Daoy (cell line): ENCODE results near the gene CHSY1. TPM values are rescaled to one million over a fixed set of nuclear protein-coding genes. Genes with fewer than 3 reads are reported as not detected.
"Not testable (repeated sequence)": the region's sequence is repeated elsewhere in the genome, so short reads cannot be mapped to it uniquely, and the experiment has no call there.

Source experiments
- DNase-seq: peaks from one replicate; pipeline ENCODE4 v3.0.0-alpha.2; 2015; ENCODE audit warnings: low read depth
- total RNA-seq: library from RNA; depleted of rRNA; stranded (reverse); fragments of >200 nt; shearing (Covaris generic); gene quantifications from 2 replicates; pipeline ENCODE4 v1.2.3, GENCODE V29; 2014

Gene CHSY1
- total RNA-seq, 1 experiment from 2014 or later: 29.0 TPM

DNA sequence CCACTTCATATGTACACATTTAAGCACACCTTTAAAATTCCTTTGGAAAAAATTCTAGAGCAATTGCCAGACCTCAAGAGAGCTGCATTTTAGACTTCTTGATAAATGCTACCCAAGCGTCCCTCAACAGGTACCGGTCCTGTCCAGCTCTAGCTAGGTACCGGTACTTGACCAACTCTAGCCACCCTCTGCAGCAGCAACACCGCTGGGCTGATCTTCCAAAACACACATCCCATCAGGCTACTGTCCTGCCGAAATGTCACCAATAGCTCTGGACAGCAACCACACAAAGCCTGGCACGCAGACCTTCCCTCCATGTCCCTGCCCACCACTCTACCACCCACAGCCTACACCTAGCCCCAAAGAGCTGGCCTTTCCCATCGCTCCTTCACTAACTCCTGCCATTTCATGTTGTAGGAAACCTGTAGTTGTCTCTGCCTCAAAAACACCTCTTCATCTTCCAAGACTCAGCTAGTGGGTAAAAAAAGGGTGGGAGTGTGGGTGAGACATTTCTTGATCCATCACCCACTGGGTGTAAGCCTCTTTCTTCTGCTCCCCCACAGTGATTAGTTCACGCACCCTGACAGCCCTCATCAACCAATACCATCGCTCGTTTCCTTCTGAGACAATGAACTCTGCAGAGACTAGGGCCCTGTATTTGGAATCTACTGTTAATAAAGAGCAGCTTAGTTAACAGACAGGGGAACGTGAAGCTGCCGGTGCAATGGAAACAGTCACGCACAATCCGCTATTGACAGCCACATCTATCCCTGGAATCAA lies 6.8 kb downstream of the CHSY1 start:
- DNase-seq: no peak

DNA sequence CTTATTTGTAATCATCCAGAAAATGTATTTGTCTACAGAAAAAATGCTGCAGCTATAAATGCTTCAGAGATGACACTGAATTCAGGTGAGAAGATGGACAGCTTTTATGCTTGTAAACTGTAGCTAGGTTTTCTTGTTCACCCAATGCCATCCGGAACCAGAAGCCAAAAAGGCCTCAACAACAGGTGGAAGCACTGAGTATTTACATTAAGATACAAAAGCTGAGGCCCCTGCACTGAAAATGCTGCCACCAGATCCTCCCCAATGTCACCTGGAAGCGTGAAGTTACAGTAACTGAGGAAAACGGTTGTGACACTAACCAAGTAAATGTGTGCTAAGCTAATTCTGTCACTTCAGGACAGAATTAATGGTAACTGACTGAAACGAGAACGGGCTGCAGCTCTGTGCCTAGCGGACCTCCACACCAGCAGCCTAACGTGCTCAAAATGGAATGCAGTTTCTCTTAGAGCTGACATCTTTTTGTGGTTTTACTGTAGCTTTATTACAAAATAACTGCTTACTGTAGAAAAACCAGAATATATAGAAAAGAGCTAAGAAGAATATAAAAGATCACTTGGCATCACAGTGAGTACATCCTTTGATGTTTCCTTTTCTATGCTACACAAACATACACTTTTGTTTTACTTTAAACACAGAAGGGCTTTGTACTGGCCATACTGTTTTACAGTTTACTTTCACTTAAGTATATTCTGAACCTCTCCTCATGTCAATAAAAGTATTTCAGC lies 7.6 kb downstream of the CHSY1 start:
- DNase-seq: no peak

DNA sequence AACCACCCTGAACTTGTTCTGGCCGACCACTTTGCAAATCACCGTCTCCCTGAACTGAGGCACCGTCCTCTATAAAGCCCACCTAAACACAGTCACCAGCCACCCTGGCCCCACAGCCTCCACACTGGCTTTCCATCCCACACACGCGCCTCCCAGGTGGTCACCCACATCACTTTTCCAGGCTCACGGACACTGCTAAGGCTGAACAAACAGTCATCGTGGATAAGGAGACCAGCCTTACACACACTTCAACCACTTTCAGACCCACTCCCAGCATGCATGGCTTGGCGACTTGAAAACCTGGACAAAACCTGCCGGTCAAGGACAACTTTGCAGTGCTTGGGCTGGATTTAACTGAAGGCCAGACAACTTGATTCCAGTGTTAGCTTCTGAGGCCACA lies 8.4 kb downstream of the CHSY1 start:
- DNase-seq: no peak

DNA sequence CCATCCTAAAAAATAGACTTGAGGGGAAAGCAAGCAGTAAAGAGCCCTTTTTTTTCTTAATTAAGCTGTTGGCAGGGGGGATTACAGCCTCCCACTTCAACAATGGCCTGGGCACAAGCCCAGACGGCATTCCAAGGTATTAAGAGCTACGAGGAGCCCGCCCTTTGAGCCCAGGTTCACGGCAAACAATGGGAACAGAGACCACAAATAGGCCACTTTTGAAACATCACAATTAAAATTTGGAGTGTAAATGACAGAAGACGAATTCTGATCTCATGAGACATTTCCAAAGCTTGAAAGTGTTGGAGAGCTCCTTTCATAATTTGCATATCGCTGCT lies 8.9 kb downstream of the CHSY1 start:
- DNase-seq: peak; percentile 21

DNA sequence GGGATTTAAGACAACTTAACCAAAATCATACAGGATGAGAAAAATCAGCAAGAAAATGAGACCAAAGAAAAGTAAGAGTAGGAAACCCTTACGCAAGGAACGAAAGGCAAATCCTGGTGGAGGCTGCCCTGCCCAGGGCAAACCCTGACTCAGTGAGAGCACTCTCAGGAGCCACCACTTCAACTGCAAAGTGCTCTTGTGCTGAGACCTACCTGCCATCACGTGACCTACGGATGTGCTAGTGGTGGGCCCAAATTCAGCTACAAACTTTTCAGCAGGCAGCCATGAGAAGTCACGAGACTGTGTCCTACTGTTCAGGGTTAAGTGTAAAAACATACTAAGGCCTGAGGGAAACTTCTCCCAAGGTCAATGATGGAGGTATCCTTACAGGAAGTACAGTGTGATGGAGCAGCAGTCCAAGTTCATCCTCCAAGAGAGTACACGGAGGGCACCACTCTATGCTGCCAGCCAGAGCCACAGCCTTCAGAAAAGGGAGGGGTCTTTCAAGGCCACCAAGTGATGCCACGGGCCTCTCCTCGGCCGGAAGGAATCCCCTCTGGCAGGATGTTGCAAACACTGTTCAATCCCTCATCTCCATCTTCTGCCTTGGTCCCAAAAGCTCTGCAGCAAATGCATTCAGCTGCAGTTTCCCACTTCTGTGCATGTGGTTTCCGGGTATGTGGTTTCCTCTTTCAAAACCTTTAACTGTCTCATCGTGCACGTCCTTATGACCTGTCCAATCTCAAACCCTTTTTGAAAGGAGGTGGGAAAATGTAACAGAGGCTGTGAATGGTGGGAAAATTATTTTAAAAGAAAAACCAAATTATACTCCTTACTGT lies 9.5 kb downstream of the CHSY1 start:
- peak; percentile 59 for DNase-seq

DNA sequence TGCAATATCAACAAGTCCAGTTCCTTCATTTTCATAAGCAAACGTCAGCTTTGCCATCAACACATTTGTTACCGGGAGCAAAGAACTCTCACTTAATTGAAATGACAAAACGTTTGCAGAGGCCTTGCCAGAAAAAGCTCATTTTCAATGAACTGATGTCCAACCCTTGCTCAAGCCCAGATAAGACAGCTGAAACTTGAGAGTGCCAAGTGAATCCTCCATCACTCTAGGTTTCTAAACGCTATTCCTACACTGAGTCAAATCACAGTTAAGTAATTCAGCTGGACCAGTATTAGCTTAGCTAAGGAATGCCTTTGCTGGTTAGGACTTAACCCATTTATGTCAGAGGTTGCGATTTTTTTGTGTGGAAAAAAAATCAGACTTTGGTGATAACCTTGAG lies 11.5 kb downstream of the CHSY1 start:
- DNase-seq: no peak

DNA sequence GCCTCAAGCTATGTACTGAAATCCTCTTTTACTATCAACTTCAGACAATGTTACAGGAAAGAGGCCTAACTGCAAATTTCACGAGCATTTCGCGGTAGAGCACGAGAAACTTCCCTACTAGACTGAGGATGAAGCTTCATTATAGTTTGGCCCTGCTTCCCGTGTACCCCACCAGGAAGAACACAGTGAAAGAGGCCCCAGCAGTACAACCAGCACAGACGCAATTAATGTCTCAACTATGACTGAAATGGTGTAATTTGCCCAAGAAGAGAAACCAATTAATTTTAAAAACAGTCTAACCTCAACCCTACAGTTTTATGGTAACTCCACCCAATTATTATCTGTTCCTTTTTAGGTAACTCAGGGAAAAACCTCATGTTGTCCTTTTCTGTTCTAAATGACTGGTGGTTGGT lies 12.1 kb downstream of the CHSY1 start:
- DNase-seq: no peak

DNA sequence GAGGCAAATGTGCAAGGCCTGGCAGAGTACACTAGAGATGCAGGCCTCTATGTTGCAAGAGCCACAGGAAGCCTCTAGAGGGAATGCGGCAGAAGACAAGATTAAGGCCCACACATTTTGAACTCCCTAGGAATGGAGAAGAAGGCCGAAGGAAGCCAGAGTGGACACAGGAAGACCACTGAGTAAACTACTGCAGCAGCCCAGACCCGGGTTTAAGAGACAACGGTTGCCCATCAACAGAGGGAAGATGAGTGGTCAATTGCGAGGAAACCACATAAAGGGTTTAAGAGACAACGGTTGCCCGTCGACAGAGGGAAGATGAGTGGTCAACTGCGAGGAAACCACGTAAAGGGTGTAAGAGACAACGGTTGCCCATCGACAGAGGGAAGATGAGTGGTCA lies 14.6 kb downstream of the CHSY1 start:
- no peak for DNase-seq

DNA sequence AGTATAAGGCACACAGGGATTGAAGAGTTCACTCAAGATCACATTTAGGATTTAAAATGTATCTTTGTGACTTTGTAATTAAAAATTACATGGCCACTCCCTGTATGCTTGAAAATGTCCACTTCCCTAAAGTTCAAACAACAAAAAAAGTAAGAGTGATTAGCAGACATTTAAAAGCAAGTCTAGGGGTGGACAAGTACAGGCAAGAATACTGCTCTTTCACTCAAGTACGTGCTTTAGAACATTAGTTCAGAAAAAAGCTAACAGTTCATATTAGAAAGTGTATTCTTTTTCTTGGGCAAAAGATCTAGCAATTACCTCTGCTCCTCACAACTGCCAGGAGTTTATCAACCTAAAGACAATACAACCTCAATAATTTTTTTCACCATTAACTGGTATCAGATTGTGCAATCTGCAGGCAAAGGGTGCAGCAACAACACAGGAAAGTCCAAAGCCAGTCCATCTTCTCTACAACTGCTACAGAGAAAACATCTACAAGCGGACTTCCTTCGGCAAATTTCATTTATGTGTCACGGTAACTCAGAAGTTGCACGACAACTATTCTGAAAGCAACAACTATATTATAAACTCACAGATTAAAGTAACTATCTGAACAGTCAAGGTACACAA lies 18.1 kb downstream of the CHSY1 start:
- no peak for DNase-seq

DNA sequence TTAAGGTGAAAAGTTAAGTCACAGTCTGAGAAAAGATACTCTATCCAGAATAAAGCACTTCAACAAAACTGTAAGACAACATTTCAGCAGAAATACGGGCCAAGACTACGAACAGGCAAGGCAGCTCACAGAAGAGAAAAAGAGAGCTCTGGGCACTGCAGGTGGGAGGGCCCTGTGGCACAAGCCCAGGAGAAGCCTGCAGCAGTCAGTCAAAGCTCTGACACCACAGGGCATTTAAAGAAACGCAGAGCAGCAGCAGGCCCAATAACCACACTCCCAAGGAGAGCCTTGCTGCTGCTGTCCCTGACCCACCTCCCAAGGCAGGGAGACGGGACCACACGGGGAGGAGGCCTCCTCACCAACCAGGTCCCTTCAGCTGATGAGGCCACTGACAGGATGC lies 19.2 kb downstream of the CHSY1 start:
- no peak for DNase-seq

DNA sequence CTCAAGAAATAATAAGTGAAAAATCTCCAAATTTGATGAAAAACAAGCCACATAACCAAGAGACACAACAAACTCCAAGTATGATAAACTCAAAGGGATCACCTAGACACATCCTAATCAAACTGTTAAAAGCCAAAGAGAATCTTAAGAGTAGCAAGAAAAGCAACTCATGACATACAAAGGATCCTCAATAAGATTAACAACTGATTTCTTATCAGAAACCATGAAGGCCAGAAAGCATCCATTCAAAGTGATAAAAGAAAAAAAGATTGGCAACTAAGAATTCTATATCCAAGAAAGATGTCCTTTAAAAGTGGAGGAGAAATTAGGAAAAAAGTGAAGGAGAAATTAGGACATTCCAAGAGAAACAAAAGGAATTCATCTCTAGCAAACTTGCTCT lies 23.5 kb downstream of the CHSY1 start:
- no peak for DNase-seq

DNA sequence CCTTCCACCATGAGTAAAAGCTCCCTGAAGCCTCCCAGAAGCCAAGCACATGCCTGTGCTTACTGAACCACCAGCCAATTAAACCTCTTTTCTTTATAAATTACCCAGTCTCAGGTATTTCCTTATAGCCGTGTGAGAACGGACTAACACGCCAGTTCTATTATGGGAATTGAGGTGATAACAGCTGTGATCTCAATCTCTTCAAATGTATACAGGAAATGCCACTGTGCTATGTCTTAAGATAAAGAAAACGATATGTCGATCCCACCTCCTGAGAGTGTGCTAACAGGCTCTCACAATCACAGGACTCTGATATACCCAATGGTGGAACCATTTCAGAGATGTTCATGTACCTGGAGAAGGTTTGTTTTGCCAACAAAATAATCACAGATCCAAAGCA lies 26.2 kb downstream of the CHSY1 start:
- DNase-seq: no peak

DNA sequence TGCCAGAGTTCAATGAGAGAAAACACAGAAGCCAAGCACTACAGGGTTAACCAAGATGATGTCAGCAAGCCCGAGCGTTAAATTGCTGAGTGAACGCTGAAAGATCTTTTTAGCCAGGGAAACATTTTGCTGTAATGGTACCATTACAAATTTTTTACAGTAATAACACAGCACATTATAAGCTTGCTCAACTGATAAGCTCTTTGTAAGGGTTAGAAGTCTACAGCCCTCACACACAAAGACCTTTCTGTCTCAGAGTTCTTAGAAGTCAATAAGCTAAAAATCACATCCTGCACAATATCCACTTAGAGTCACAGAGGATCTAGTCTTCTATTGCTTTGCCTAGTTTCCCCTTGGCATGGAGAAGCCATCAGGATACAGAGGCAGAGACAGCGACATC lies 29.9 kb downstream of the CHSY1 start:
- DNase-seq: no peak

DNA sequence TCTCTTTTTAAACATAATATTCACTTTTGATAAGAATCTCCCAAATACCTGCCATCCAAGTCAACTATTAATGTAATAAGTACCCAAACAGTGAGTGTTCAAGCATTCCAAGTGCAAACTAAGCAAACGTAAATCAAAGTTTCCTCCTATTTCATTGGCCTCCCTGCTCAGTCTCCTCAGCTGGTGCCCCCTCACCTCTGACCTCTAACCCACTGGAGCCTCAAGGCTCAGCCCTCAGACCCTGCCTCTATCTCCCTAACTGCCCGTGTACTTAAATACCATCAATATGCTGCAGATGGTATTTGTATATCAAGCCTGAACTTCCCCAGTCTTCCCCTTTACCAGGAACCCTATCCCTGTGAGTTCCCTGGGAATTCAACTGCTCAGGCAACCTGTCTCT lies 31.8 kb downstream of the CHSY1 start:
- DNase-seq: no peak

DNA sequence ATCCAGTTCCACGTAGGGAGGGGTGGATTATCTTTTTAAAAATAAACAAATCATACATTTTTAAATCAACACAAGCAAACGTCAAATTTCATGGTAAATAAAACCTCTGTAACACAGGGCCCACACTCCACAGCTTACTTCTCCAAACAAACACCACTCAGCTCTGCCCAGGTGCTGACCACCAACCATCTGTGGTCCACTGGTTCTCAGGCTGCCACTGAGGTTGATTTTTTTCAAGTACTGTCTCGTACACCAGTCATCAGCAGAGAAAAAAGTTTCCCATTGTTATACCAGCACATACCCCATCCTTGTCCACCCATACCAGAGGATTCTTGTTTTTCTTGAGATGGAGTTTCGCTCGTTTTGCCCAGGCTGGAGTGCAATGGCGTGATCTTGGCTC lies 32.4 kb downstream of the CHSY1 start:
- no peak for DNase-seq

DNA sequence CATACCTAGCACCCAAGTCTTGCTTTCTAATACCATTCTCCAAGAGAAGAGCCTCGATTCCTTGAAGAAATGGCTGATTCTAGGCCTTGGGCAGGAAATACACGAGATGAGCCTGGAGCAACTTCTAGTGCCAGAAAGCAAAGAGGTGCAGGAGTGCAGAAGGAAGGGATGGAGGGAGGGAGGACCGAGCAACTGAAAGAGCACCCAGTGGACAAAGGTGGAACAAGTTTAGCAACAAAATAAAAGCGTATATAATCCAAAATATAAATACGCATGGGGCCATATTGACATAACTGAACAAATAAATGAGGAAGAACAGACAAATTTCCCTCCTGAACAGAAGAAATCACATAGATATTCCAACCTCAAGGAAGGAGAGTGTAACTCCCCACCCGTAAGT lies 34.4 kb downstream of the CHSY1 start:
- DNase-seq: no peak

DNA sequence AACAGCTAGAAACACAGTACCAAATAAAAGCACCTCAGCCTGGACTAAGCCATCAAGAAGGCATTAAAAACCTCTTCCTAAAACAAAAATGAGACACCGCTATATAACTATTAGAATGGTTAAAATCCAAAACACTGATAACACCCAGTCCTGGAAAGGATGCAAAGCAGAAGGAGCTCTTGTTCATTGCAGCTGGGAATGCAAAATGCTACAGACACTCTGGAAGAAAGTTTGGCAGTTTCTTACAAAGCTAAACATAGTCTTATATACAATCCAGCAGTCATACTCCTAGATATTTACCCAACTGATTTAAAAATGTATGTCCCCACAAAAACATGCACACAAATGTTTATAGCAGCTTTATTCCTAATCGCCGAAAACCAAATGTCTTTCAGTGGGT lies 35.7 kb downstream of the CHSY1 start:
- no peak for DNase-seq

DNA sequence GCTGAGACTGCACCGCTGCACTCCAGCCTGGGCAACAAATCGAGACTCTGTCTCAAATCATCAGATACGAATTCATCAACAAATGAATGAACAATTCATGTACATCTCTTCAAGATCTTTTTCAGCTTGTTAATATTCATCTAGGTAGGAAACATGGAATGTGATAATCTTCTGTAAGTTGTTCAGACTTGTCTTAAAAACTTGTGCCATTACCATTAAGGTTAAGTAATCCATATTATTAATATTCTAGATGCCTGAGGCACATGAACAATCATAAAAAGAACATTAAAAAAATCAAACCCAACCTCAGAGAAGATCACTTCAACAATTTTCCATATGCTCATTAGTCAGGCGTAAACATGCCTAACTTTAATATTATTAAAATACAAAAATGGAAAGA lies 36.2 kb downstream of the CHSY1 start:
- no peak for DNase-seq

DNA sequence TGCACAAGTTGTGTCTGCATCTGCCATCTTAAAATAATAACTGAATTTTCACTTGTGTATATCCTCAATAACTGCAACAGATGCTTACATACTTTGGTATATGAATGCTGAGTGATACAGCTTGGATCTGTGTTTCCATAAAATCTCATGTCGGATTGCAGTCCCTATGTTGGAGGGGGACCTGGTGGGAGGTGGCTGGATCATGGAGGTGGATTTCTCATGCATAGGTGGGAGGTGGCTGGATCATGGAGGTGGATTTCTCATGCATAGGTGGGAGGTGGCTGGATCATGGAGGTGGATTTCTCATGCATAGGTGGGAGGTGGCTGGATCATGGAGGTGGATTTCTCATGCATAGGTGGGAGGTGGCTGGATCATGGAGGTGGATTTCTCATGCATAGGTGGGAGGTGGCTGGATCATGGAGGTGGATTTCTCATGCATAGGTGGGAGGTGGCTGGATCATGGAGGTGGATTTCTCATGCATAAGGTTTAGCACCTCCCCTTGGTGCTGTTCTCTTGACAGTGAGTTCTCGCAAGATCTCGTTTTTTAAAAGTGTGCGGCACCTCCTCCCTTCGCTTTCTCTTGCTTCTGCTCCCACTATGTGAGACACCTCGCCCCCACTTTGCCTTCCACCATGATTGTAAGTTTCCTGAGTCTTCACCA lies 37.3 kb downstream of the CHSY1 start:
- not testable (repeated sequence) for DNase-seq

DNA sequence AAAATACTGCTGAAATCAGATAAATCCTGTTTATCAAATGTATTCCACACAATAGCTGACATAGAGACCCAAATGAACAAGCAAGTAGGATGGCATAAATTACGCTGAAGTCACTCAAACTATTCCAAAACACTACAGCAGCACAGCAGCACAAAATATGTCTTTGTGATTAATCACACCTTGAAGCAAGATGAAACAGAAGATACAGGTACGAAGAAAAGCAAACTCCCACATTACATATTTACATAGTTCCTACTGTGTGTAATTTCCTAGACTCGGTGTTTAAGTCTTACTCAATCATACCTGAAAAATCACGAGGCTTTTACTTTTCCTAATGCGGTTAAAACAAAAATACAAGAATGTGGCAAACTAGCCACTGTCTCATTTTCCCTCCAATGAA lies 38.3 kb downstream of the CHSY1 start:
- no peak for DNase-seq

DNA sequence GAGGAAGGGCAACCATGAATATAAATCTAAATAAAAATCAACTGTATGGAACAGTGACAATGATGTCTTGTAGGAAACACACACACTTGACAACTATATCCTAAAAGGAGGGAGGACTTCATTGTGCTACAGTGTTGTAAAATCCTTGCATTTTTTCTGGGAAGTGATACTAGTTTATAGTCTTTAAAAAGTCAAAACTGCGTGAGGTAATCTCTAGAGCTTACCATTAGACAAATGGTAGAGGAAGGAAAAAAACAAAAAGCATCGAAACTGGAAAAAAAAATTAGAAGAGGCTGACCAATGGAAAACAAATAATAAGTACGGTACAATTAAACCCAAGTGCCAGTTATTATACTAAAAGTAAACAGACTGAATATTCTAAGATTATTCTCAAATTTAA lies 38.7 kb downstream of the CHSY1 start:
- no peak for DNase-seq

DNA sequence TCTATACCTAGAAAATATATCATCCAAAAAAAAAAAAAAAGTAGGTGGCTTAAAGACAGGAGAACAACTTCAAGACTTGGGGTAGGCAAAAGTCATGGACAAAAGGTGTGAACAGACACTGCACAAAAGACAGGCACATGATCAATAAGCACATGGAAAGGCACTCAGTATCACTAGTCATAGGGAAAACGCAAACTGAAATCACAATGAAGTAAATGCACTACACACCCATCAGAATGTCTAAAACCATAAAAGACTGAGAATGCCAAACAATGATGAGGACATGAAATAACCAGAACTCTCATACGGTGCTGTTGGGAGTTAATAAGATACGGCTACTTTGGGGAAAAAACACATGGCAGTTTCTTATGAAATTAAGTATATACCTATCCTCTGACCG lies 40.0 kb downstream of the CHSY1 start:
- DNase-seq: no peak
